Erythroblast (primary cell): ENCODE results near the gene RFK.

Source experiments
- GATA1 ChIP-seq: IDR thresholded peaks from 2 replicates; pipeline ENCODE4 v1.6.1; 2011; ENCODE audit warnings: low read depth, mild to moderate bottlenecking, control low read depth, low read length, moderate library complexity
- POLR2A ChIP-seq: IDR thresholded peaks from 2 replicates; pipeline ENCODE4 v1.6.1; 2011; ENCODE audit warnings: mild to moderate bottlenecking, low read length

DNA sequence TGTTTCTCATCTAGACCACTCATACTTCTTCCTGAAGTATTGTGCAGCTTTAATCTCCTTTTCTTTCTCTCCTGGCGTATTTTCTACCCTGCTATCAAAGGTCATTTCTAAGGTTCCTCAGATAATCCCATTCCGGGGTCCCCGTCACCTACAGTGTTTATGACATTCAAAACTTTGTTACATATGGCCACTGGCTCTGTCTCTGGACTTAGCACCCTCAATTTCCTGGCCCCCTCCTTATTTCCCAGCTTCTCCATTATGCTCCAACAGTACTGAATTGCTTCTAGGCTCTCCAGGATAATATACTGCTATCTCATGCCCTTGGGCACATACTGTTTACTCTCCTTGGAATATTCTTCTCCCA is 31.2 kb downstream of the RFK start:
- TF ChIP-seq POLR2A (no peak), GATA1 (no peak)
